GM12892 (cell line): ENCODE measurements around the gene ETV3.

Source experiments
- DNase-seq: peaks from one replicate; pipeline ENCODE4 v3.0.0; 2011; ENCODE audit not compliant: insufficient read length
- FAIRE-seq: peaks from 2 replicates; lab custom pipeline; 2011; peaks lifted over from hg19 to GRCh38; lab: Jason Lieb, UNC
- POLR2A ChIP-seq: IDR thresholded peaks from 2 replicates; pipeline ENCODE4 v1.6.1; 2011; ENCODE audit warnings: low read depth, low read length, control low read depth
- POLR2AphosphoS5 ChIP-seq: IDR thresholded peaks from 2 replicates; pipeline ENCODE4 v1.6.1; 2011; ENCODE audit warnings: low read depth, low read length, control low read depth
- TAF1 ChIP-seq: IDR thresholded peaks from 2 replicates; pipeline ENCODE4 v1.6.1; 2011; ENCODE audit warnings: low read depth, mild to moderate bottlenecking, control low read depth, low read length, borderline replicate concordance

The ETV3 gene

GRCh38 chr1:157132616-157133167 lies 5.5 kb downstream of the ETV3 start:
- FAIRE-seq (no peak), DNase-seq (no peak)
- no peak for TF ChIP-seq TAF1
- TF ChIP-seq POLR2A = no peak
- no peak for TF ChIP-seq POLR2AphosphoS5

GRCh38 chr1:157132111-157132510 lies 6.1 kb downstream of the ETV3 start:
- no peak for FAIRE-seq
- DNase-seq = no peak
- TF ChIP-seq POLR2AphosphoS5 (no peak), TAF1 (no peak), POLR2A (no peak)

GRCh38 chr1:157131281-157131680 lies 6.9 kb downstream of the ETV3 start:
- FAIRE-seq = no peak

GRCh38 chr1:157124855-157125254 lies 13.3 kb downstream of the ETV3 start:
- DNase-seq = no peak
- TF ChIP-seq POLR2AphosphoS5 = no peak
- no peak for TF ChIP-seq POLR2A
- TF ChIP-seq TAF1 = no peak
- no peak for FAIRE-seq

More at GRCh38 chr1:157131281-157131680, 6.9 kb downstream of the ETV3 start:
- DNase-seq = no peak
- TF ChIP-seq TAF1 = no peak
- TF ChIP-seq POLR2AphosphoS5 = no peak
- TF ChIP-seq POLR2A = no peak

- DNase-seq (no peak), FAIRE-seq (no peak)
- TF ChIP-seq TAF1 (no peak), POLR2AphosphoS5 (no peak), POLR2A (no peak)
Observed at GRCh38 chr1:157119448-157119847, 18.7 kb downstream of the ETV3 start.

- FAIRE-seq (no peak), DNase-seq (no peak)
- TF ChIP-seq TAF1 = no peak
- TF ChIP-seq POLR2A = no peak
- TF ChIP-seq POLR2AphosphoS5 = no peak
Observed at GRCh38 chr1:157119008-157119407, 19.2 kb downstream of the ETV3 start.

- DNase-seq (no peak), FAIRE-seq (no peak)
- TF ChIP-seq POLR2A (no peak), TAF1 (no peak), POLR2AphosphoS5 (no peak)
Observed at GRCh38 chr1:157117527-157118057, 20.6 kb downstream of the ETV3 start.

GRCh38 chr1:157116737-157117103 lies 21.5 kb downstream of the ETV3 start:
- TF ChIP-seq POLR2AphosphoS5 (no peak), TAF1 (no peak), POLR2A (no peak)
- DNase-seq (no peak), FAIRE-seq (no peak)

- DNase-seq = no peak
- no peak for TF ChIP-seq POLR2A
- no peak for TF ChIP-seq POLR2AphosphoS5
- no peak for TF ChIP-seq TAF1
- no peak for FAIRE-seq
Observed at GRCh38 chr1:157115851-157116736, 22.1 kb downstream of the ETV3 start.

- no peak for TF ChIP-seq TAF1
- no peak for TF ChIP-seq POLR2A
- no peak for TF ChIP-seq POLR2AphosphoS5
- DNase-seq = no peak
- FAIRE-seq = no peak
Observed at GRCh38 chr1:157115429-157115838, 22.8 kb downstream of the ETV3 start.

GRCh38 chr1:157114183-157115121 lies 23.7 kb downstream of the ETV3 start:
- no peak for TF ChIP-seq POLR2A
- DNase-seq = no peak
- no peak for FAIRE-seq

- FAIRE-seq (no peak), DNase-seq (no peak)
- TF ChIP-seq TAF1 = no peak
Observed at GRCh38 chr1:157113631-157114030, 24.6 kb downstream of the ETV3 start.
